Measurements from ENCODE around the gene BHMT.

GRCh38 chr5:79069488-79070349 lies 41.9 kb upstream of the BHMT start, which contains the start of the genes BHMT2 and DMGDH:
- no peak for TF ChIP-seq POLR2A (IDR thresholded peaks at IDR 0.05)
- TF ChIP-seq, protein P1, sequence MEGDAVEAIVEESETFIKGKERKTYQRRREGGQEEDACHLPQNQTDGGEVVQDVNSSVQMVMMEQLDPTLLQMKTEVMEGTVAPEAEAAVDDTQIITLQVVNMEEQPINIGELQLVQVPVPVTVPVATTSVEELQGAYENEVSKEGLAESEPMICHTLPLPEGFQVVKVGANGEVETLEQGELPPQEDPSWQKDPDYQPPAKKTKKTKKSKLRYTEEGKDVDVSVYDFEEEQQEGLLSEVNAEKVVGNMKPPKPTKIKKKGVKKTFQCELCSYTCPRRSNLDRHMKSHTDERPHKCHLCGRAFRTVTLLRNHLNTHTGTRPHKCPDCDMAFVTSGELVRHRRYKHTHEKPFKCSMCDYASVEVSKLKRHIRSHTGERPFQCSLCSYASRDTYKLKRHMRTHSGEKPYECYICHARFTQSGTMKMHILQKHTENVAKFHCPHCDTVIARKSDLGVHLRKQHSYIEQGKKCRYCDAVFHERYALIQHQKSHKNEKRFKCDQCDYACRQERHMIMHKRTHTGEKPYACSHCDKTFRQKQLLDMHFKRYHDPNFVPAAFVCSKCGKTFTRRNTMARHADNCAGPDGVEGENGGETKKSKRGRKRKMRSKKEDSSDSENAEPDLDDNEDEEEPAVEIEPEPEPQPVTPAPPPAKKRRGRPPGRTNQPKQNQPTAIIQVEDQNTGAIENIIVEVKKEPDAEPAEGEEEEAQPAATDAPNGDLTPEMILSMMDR (IDR thresholded peaks at IDR 0.05), result no peak
